Measurements from ENCODE around the gene CELSR3.

CELSR3 gene

GRCh38 chr3:48648188-48648850, 14.4 kb downstream of the CELSR3 start:
- ChIA-PET CTCF (interaction anchor here (1.1 kb wide), 1 partner anchor 13 kb away, joined by 3 read pairs; the partner anchor contains the start of gene SLC26A6), POLR2A (interaction anchor here (1.4 to 1.6 kb wide), 3 partner anchors 8 to 359 kb away, joined by 4 to 6 read pairs (median 5); partner anchors contain the start of genes CELSR3 and WDR6)
- TF ChIP-seq HDGF (IDR thresholded peaks at IDR 0.05; ENCODE audit: borderline replicate concordance) (no peak), PKNOX1 (IDR thresholded peaks at IDR 0.05) (no peak), BHLHE40 (IDR thresholded peaks at IDR 0.05; ENCODE audit: borderline replicate concordance) (no peak), ARNT (IDR thresholded peaks at IDR 0.05) (no peak), FOXK2 (IDR thresholded peaks at IDR 0.05) (no peak), TARDBP (IDR thresholded peaks at IDR 0.05) (no peak)
- DNase-seq (ENCODE audit: extremely low spot score) = no peak

GRCh38 chr3:48647714-48648113, 15.0 kb downstream of the CELSR3 start:
- TF ChIP-seq ARNT (IDR thresholded peaks at IDR 0.05) = no peak
- POLR2A ChIA-PET = interaction anchor here (1.6 kb wide), 1 partner anchor 15 kb away, joined by 5 read pairs; the partner anchor contains the start of gene CELSR3
- CTCF ChIA-PET = no interaction called here
- DNase-seq (ENCODE audit: extremely low spot score) = no peak

GRCh38 chr3:48644898-48645760, 17.6 kb downstream of the CELSR3 start:
- DNase-seq (ENCODE audit: extremely low spot score) = no peak
- TF ChIP-seq FOXA1 (IDR thresholded peaks at IDR 0.05) (no peak), TARDBP (IDR thresholded peaks at IDR 0.05) (no peak), ZNF384 (IDR thresholded peaks at IDR 0.05) (no peak)
- CTCF ChIA-PET = no interaction called here
- POLR2A ChIA-PET = no interaction called here

GRCh38 chr3:48642605-48643004, 20.1 kb downstream of the CELSR3 start:
- ChIA-PET POLR2A (no interaction called here), CTCF (no interaction called here)
- no peak for TF ChIP-seq CTBP1 (IDR thresholded peaks at IDR 0.05; ENCODE audit: borderline replicate concordance)
- TF ChIP-seq SUZ12 (IDR thresholded peaks at IDR 0.05) = no peak
- no peak for TF ChIP-seq L3MBTL2 (conservative IDR thresholded peaks at IDR 0.05)
- no peak for DNase-seq (ENCODE audit: extremely low spot score)

GRCh38 chr3:48641396-48641795, 21.3 kb downstream of the CELSR3 start:
- no peak for DNase-seq (ENCODE audit: extremely low spot score)
- TF ChIP-seq ARNT (IDR thresholded peaks at IDR 0.05) (no peak), TARDBP (IDR thresholded peaks at IDR 0.05) (no peak), CTBP1 (IDR thresholded peaks at IDR 0.05; ENCODE audit: borderline replicate concordance) (no peak), L3MBTL2 (conservative IDR thresholded peaks at IDR 0.05) (no peak), ZNF384 (IDR thresholded peaks at IDR 0.05) (no peak), SUZ12 (IDR thresholded peaks at IDR 0.05) (no peak), ELF4 (IDR thresholded peaks at IDR 0.05) (no peak), BHLHE40 (IDR thresholded peaks at IDR 0.05; ENCODE audit: borderline replicate concordance) (no peak), FOXK2 (IDR thresholded peaks at IDR 0.05) (no peak), LEF1 (IDR thresholded peaks at IDR 0.05; ENCODE audit: borderline replicate concordance) (no peak)
- CTCF ChIA-PET = no interaction called here
- POLR2A ChIA-PET = interaction anchor here (0.8 kb wide), 1 partner anchor 12 kb away, joined by 3 read pairs; no protein-coding TSS in a partner anchor

- DNase-seq (ENCODE audit: extremely low spot score) = no peak
- POLR2A ChIA-PET = interaction anchor here (1.4 kb wide), 1 partner anchor 9 kb away, joined by 6 read pairs; no protein-coding TSS in a partner anchor
- TF ChIP-seq FOXM1 (IDR thresholded peaks at IDR 0.05; ENCODE audit: borderline replicate concordance) = no peak
- TF ChIP-seq ARNT (IDR thresholded peaks at IDR 0.05) = no peak
- no peak for TF ChIP-seq LEF1 (IDR thresholded peaks at IDR 0.05; ENCODE audit: borderline replicate concordance)
- no peak for TF ChIP-seq SUZ12 (IDR thresholded peaks at IDR 0.05)
- CTCF ChIA-PET = no interaction called here
Measured at GRCh38 chr3:48639944-48640606, 22.6 kb downstream of the CELSR3 start.

GRCh38 chr3:48637305-48637704, 25.4 kb downstream of the CELSR3 start:
- no peak for DNase-seq (ENCODE audit: extremely low spot score)
- ChIA-PET POLR2A (no interaction called here), CTCF (no interaction called here)
- TF ChIP-seq L3MBTL2 (conservative IDR thresholded peaks at IDR 0.05) (no peak), NFRKB (IDR thresholded peaks at IDR 0.05) (no peak), SP1 (IDR thresholded peaks at IDR 0.05) (no peak), HDGF (IDR thresholded peaks at IDR 0.05; ENCODE audit: borderline replicate concordance) (no peak), BHLHE40 (IDR thresholded peaks at IDR 0.05; ENCODE audit: borderline replicate concordance) (no peak), SUZ12 (IDR thresholded peaks at IDR 0.05) (no peak), TARDBP (IDR thresholded peaks at IDR 0.05) (no peak), FOXA1 (IDR thresholded peaks at IDR 0.05) (no peak), FOXK2 (IDR thresholded peaks at IDR 0.05) (no peak), LEF1 (IDR thresholded peaks at IDR 0.05; ENCODE audit: borderline replicate concordance) (no peak), CTBP1 (IDR thresholded peaks at IDR 0.05; ENCODE audit: borderline replicate concordance) (no peak), PKNOX1 (IDR thresholded peaks at IDR 0.05) (no peak), ELF4 (IDR thresholded peaks at IDR 0.05) (no peak), FOXM1 (IDR thresholded peaks at IDR 0.05; ENCODE audit: borderline replicate concordance) (no peak)

Measured in HEK293T (cell line).